Measurements from ENCODE around the gene GON7.
"Not testable (repeated sequence)": the region's sequence is repeated elsewhere in the genome, so short reads cannot be mapped to it uniquely, and the experiment has no call there.

Gene GON7

GRCh38 chr14:93163564-93163963 lies 43.3 kb downstream of the GON7 start:
- no peak for TF ChIP-seq CTCF (IDR thresholded peaks at IDR 0.05)
- no peak overlapping the region for H3K9ac ChIP-seq
- H3K4me2 ChIP-seq (ENCODE audit: low read length) = no peak overlapping the region
- no peaks in the 10 kb centered on the region for H3K4me1 ChIP-seq
- H3K79me2 ChIP-seq = no peaks in the 10 kb centered on the region
- H2AFZ ChIP-seq = no peak overlapping the region
- H3K27ac ChIP-seq = no peak overlapping the region
- no peaks in the 10 kb centered on the region for H3K36me3 ChIP-seq (ENCODE audit: control insufficient read depth, insufficient read depth, low read length)
- no peaks in the 10 kb centered on the region for H3K27me3 ChIP-seq (ENCODE audit: control insufficient read depth, insufficient read depth, low read length)
- H3K4me3 ChIP-seq (ENCODE audit: low read depth, low read length) = no peak overlapping the region
- no peaks in the 10 kb centered on the region for H3K9me3 ChIP-seq (ENCODE audit: control insufficient read depth, low read length)

- no peak for TF ChIP-seq CTCF (IDR thresholded peaks at IDR 0.05)
- no peaks in the 10 kb centered on the region for H3K9me3 ChIP-seq (ENCODE audit: control insufficient read depth, low read length)
Observed at GRCh38 chr14:93161411-93161940, 45.4 kb downstream of the GON7 start.

GRCh38 chr14:93160353-93160801 lies 46.5 kb downstream of the GON7 start:
- Histone ChIP-seq H3K4me2 (ENCODE audit: low read length) (no peak overlapping the region), H3K9me3 (ENCODE audit: control insufficient read depth, low read length) (no peaks in the 10 kb centered on the region), H3K4me1 (no peaks in the 10 kb centered on the region), H3K9ac (no peak overlapping the region), H3K79me2 (no peaks in the 10 kb centered on the region), H3K27ac (no peak overlapping the region), H3K27me3 (ENCODE audit: control insufficient read depth, insufficient read depth, low read length) (no peaks in the 10 kb centered on the region), H3K4me3 (ENCODE audit: low read depth, low read length) (no peak overlapping the region), H2AFZ (no peak overlapping the region), H3K36me3 (ENCODE audit: control insufficient read depth, insufficient read depth, low read length) (no peaks in the 10 kb centered on the region)
- peak; percentile 31 for TF ChIP-seq CTCF (IDR thresholded peaks at IDR 0.05)

More at GRCh38 chr14:93161411-93161940, 45.4 kb downstream of the GON7 start:
- no peaks in the 10 kb centered on the region for H3K27me3 ChIP-seq (ENCODE audit: control insufficient read depth, insufficient read depth, low read length)
- no peak overlapping the region for H3K9ac ChIP-seq
- H3K4me2 ChIP-seq (ENCODE audit: low read length) = no peak overlapping the region
- no peak overlapping the region for H3K4me3 ChIP-seq (ENCODE audit: low read depth, low read length)
- no peak overlapping the region for H3K27ac ChIP-seq
- H2AFZ ChIP-seq = no peak overlapping the region
- no peaks in the 10 kb centered on the region for H3K4me1 ChIP-seq
- H3K36me3 ChIP-seq (ENCODE audit: control insufficient read depth, insufficient read depth, low read length) = no peaks in the 10 kb centered on the region
- H3K79me2 ChIP-seq = no peaks in the 10 kb centered on the region

- H3K4me2 ChIP-seq (ENCODE audit: low read length); H3K27me3 ChIP-seq (ENCODE audit: control insufficient read depth, insufficient read depth, low read length); H3K9ac ChIP-seq; H3K27ac ChIP-seq; H2AFZ ChIP-seq; H3K4me1 ChIP-seq; H3K4me3 ChIP-seq (ENCODE audit: low read depth, low read length); H3K79me2 ChIP-seq; H3K36me3 ChIP-seq (ENCODE audit: control insufficient read depth, insufficient read depth, low read length); H3K9me3 ChIP-seq (ENCODE audit: control insufficient read depth, low read length): not testable (repeated sequence)
Observed at GRCh38 chr14:93159625-93160352, 47.1 kb downstream of the GON7 start.

- not testable (repeated sequence) for H3K9ac ChIP-seq; H3K4me2 ChIP-seq (ENCODE audit: low read length); H3K79me2 ChIP-seq; H2AFZ ChIP-seq; H3K4me3 ChIP-seq (ENCODE audit: low read depth, low read length); H3K4me1 ChIP-seq; H3K27me3 ChIP-seq (ENCODE audit: control insufficient read depth, insufficient read depth, low read length); H3K36me3 ChIP-seq (ENCODE audit: control insufficient read depth, insufficient read depth, low read length); H3K9me3 ChIP-seq (ENCODE audit: control insufficient read depth, low read length); H3K27ac ChIP-seq
Observed at GRCh38 chr14:93158349-93158748, 48.5 kb downstream of the GON7 start.

All from parathyroid adenoma (tissue), 2 donors.